ENCODE measurements around the gene PIBF1. TPM values are rescaled to one million over a fixed set of nuclear protein-coding genes. Genes with fewer than 3 reads are reported as not detected.

Gene PIBF1
- total and polyA plus RNA-seq, 4 experiments from 2014 or later, result 10.4 to 36.0 (median 23.0) TPM

DNA sequence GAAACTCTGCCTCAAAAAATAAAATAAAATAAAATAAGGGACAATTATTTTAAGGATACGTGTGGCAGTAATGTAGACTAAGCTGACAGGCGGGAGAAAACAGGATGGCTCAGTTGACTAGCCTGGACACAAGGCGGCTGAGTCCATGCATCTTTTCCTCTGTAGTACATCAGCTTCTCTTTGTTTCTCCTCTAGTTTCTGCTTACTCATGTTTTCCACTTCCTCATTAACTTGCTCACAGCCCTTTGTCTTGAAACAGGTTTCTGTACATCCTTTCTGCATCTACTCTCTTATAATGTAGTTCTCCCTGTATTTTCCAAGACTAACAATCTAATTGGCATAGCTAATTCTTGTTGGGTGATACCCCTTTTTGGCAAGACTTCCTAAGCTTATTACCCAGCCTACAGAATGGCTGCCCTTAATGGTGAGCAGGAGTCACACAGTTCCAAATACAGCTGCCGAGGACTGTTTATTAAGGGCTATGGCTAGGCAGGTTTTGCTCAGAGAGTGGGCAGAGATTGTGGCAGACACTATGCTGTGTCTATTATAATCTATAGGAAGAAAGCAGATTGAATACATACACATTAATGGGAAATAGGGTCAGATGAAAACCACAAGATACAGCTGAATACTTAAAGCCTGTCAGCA lies 218.2 kb downstream of the PIBF1 start:
- no peaks in the 10 kb centered on the region for H3K9me3 Mint-ChIP-seq
- DNase-seq, result no peak
- Histone ChIP-seq H3K9me3 (ENCODE audit: control insufficient read depth in 1 of 2, low read length in 2 of 2) (no peaks in the 10 kb centered on the region), H3K36me3 (ENCODE audit: insufficient read depth, low read length) (peaks cover 5% of the 10 kb centered on the region), H3K4me3 (ENCODE audit: low read length in 2 of 2) (no peak overlapping the region), H3K4me1 (ENCODE audit: insufficient read depth, low read length) (no peaks in the 10 kb centered on the region), H3K27me3 (ENCODE audit: insufficient read depth, low read length) (no peaks in the 10 kb centered on the region), H3K27ac (ENCODE audit: low read depth, low read length) (no peak overlapping the region)
- H3K27ac Mint-ChIP-seq, result peak overlapping the region in 1 of 7 donors; percentile 13
- ChIA-PET CTCF (ENCODE audit: partially characterized antibody) (no interaction called here), POLR2A (ENCODE audit: partially characterized antibody) (no interaction called here)
- intact Hi-C loops (cut with micrococcal nuclease), result no loop called here
- no peaks in the 10 kb centered on the region for H3K27me3 Mint-ChIP-seq
- H3K4me1 Mint-ChIP-seq, result peaks cover 0 to 2% (median 1%) of the 10 kb centered on the region in 4 donors
- no peak overlapping the region for H3K4me3 Mint-ChIP-seq
- H3K36me3 Mint-ChIP-seq, result peaks cover 24 to 29% of the 10 kb centered on the region in 2 donors

- no peaks in the 10 kb centered on the region for H3K4me1 ChIP-seq (ENCODE audit: insufficient read depth, low read length)
- no peaks in the 10 kb centered on the region for H3K27me3 ChIP-seq (ENCODE audit: insufficient read depth, low read length)
- ChIA-PET POLR2A (ENCODE audit: partially characterized antibody) (no interaction called here), CTCF (ENCODE audit: partially characterized antibody) (no interaction called here)
- no peak overlapping the region for H3K27ac ChIP-seq (ENCODE audit: low read depth, low read length)
- H3K4me1 Mint-ChIP-seq, result peaks cover 0 to 2% (median 1%) of the 10 kb centered on the region in 4 donors
- H3K27ac Mint-ChIP-seq, result peak overlapping the region in 1 of 7 donors; percentile 22
- H3K9me3 ChIP-seq (ENCODE audit: control insufficient read depth in 1 of 2, low read length in 2 of 2), result no peaks in the 10 kb centered on the region
- peaks cover 5% of the 10 kb centered on the region for H3K36me3 ChIP-seq (ENCODE audit: insufficient read depth, low read length)
- H3K4me3 ChIP-seq (ENCODE audit: low read length in 2 of 2), result no peak overlapping the region
- peaks cover 24 to 34% of the 10 kb centered on the region in 2 donors for H3K36me3 Mint-ChIP-seq
- H3K9me3 Mint-ChIP-seq, result no peaks in the 10 kb centered on the region
- no peak overlapping the region for H3K4me3 Mint-ChIP-seq
- intact Hi-C loops (cut with micrococcal nuclease), result no loop called here
- no peaks in the 10 kb centered on the region for H3K27me3 Mint-ChIP-seq
- DNase-seq, result no peak
Measured at GRCh38 chr13:73001971-73002370, 220.0 kb downstream of the PIBF1 start.

DNA sequence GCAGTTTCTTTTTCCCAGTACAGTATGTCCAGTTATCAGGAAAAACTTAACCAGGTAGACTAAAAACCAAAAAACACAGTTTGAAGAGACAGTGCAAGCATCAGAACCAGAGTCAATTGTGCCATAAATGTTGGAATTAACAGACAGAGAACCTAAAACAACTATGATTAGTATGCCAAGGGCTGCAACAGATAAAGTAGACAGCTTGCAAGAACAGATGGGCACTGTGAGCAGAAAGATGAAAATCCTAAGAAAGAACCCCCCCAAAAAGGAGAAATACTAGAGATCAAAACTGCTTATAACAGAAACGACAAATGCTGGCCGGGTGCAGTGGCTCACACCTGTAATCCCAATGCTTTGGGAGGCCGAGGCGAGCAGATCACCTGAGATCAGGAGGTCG lies 229.8 kb downstream of the PIBF1 start:
- no peaks in the 10 kb centered on the region for H3K4me1 Mint-ChIP-seq
- no peaks in the 10 kb centered on the region for H3K9me3 Mint-ChIP-seq
- no peaks in the 10 kb centered on the region for H3K4me1 ChIP-seq (ENCODE audit: insufficient read depth, low read length)
- intact Hi-C loops (cut with micrococcal nuclease), result no loop called here
- no peak overlapping the region for H3K4me3 Mint-ChIP-seq
- DNase-seq, result no peak
- POLR2A ChIA-PET (ENCODE audit: partially characterized antibody), result no interaction called here
- H3K4me3 ChIP-seq (ENCODE audit: low read length in 2 of 2), result no peak overlapping the region
- peak overlapping the region in 2 of 7 donors; percentile 23 to 73 for H3K27ac Mint-ChIP-seq
- H3K36me3 ChIP-seq (ENCODE audit: insufficient read depth, low read length), result no peaks in the 10 kb centered on the region
- CTCF ChIA-PET (ENCODE audit: partially characterized antibody), result no interaction called here
- no peaks in the 10 kb centered on the region for H3K27me3 ChIP-seq (ENCODE audit: insufficient read depth, low read length)
- peaks cover 30 to 40% of the 10 kb centered on the region in 2 donors for H3K36me3 Mint-ChIP-seq
- H3K27ac ChIP-seq (ENCODE audit: low read depth, low read length), result no peak overlapping the region
- H3K27me3 Mint-ChIP-seq, result no peaks in the 10 kb centered on the region
- no peaks in the 10 kb centered on the region for H3K9me3 ChIP-seq (ENCODE audit: control insufficient read depth in 1 of 2, low read length in 2 of 2)

- CTCF ChIA-PET (ENCODE audit: partially characterized antibody), result interaction anchor here (0.6 kb wide), 1 partner anchor 20 kb away, joined by 4 read pairs; no protein-coding TSS in a partner anchor
- intact Hi-C loops (cut with micrococcal nuclease), result no loop called here
- no peaks in the 10 kb centered on the region for H3K27me3 Mint-ChIP-seq
Measured at GRCh38 chr13:73015805-73016204, 233.9 kb downstream of the PIBF1 start.

DNA sequence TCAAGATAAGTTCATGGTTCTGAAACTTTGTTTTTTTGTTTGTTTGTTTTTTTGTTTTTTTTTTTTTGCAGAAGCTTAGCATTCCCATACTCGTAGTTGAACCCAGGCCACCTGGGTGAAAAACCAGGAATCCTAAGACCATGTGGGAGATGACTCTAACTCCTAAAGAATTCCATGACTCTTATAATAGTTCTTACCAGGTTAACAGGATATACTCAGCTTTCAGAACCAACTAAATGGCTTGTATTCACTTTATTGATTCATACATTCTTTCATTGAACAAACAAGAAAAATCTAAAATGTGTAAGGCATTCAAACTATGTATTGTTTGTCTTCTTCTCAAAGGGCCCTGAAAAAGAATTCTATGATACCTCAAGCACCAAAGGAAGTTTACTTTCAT lies 236.4 kb downstream of the PIBF1 start:
- H3K4me1 Mint-ChIP-seq, result no peaks in the 10 kb centered on the region
- no peak overlapping the region for H3K4me3 Mint-ChIP-seq
- no peaks in the 10 kb centered on the region for H3K9me3 Mint-ChIP-seq
- no peaks in the 10 kb centered on the region for H3K27me3 Mint-ChIP-seq
- no peaks in the 10 kb centered on the region for H3K9me3 ChIP-seq (ENCODE audit: control insufficient read depth in 1 of 2, low read length in 2 of 2)
- ChIA-PET CTCF (ENCODE audit: partially characterized antibody) (no interaction called here), POLR2A (ENCODE audit: partially characterized antibody) (no interaction called here)
- no peak for DNase-seq
- intact Hi-C loops (cut with micrococcal nuclease), result no loop called here
- no peaks in the 10 kb centered on the region for H3K27me3 ChIP-seq (ENCODE audit: insufficient read depth, low read length)
- no peak overlapping the region for H3K4me3 ChIP-seq (ENCODE audit: low read length in 2 of 2)
- H3K27ac ChIP-seq (ENCODE audit: low read depth, low read length), result no peak overlapping the region
- H3K36me3 Mint-ChIP-seq, result peaks cover 27 to 41% of the 10 kb centered on the region in 2 donors
- no peaks in the 10 kb centered on the region for H3K4me1 ChIP-seq (ENCODE audit: insufficient read depth, low read length)
- H3K27ac Mint-ChIP-seq, result peak overlapping the region in 1 of 7 donors; percentile 50
- no peaks in the 10 kb centered on the region for H3K36me3 ChIP-seq (ENCODE audit: insufficient read depth, low read length)

More at GRCh38 chr13:73015805-73016204, 233.9 kb downstream of the PIBF1 start:
- Histone ChIP-seq H3K9me3 (ENCODE audit: control insufficient read depth in 1 of 2, low read length in 2 of 2) (no peaks in the 10 kb centered on the region), H3K4me3 (ENCODE audit: low read length in 2 of 2) (no peak overlapping the region), H3K27ac (ENCODE audit: low read depth, low read length) (no peak overlapping the region), H3K36me3 (ENCODE audit: insufficient read depth, low read length) (no peaks in the 10 kb centered on the region), H3K4me1 (ENCODE audit: insufficient read depth, low read length) (no peaks in the 10 kb centered on the region), H3K27me3 (ENCODE audit: insufficient read depth, low read length) (no peaks in the 10 kb centered on the region)
- no peak overlapping the region for H3K4me3 Mint-ChIP-seq
- no peak overlapping the region for H3K27ac Mint-ChIP-seq
- H3K36me3 Mint-ChIP-seq, result peaks cover 33 to 43% of the 10 kb centered on the region in 2 donors
- H3K4me1 Mint-ChIP-seq, result no peaks in the 10 kb centered on the region
- no peak for DNase-seq
- POLR2A ChIA-PET (ENCODE audit: partially characterized antibody), result no interaction called here
- no peaks in the 10 kb centered on the region for H3K9me3 Mint-ChIP-seq

DNA sequence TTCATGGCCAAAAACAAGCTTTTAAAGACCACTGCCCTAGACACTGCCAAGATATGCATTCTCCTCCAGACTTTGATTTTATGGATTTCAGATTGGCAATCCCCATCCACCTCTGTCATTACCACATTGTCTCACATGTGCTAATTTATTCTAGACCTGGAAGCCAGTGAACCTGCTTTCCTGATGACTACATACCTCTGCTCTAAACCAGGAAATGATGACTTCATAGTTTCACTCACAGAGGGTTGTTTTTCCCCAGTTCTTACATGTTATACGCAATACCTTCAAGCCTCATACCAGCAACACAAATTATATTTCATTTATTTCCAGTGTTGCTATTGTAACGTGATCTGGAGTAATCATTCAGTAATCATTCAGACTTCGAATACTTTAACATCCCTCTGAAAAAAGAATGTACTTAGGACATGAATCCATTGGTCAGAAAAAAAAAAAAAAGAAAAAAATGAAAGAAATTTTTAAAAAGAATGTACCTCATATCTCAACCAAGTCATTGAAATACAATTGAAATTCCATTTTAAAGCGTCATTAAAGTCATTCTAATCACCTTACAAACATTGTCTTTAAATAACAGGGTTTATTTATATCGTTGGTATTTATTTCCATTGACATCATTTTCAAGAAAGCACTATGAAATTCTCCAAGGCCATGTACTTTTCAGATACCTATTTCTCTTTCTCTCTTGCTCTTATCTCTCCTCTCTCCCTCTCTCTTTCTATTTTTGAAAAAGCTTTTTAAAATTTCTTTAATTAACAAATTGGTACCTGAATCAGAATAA lies 243.5 kb downstream of the PIBF1 start:
- intact Hi-C loops (cut with micrococcal nuclease), result no loop called here
- H3K4me3 ChIP-seq (ENCODE audit: low read length in 2 of 2), result no peak overlapping the region
- no peak for DNase-seq
- Mint-ChIP-seq H3K4me3 (no peak overlapping the region), H3K4me1 (no peaks in the 10 kb centered on the region), H3K27ac (no peak overlapping the region), H3K36me3 (peaks cover 0 to 13% of the 10 kb centered on the region in 2 donors), H3K9me3 (no peaks in the 10 kb centered on the region), H3K27me3 (no peaks in the 10 kb centered on the region)
- no peaks in the 10 kb centered on the region for H3K4me1 ChIP-seq (ENCODE audit: insufficient read depth, low read length)
- POLR2A ChIA-PET (ENCODE audit: partially characterized antibody), result no interaction called here
- H3K27me3 ChIP-seq (ENCODE audit: insufficient read depth, low read length), result no peaks in the 10 kb centered on the region
- no peaks in the 10 kb centered on the region for H3K36me3 ChIP-seq (ENCODE audit: insufficient read depth, low read length)
- H3K9me3 ChIP-seq (ENCODE audit: control insufficient read depth in 1 of 2, low read length in 2 of 2), result no peaks in the 10 kb centered on the region
- CTCF ChIA-PET (ENCODE audit: partially characterized antibody), result no interaction called here
- no peak overlapping the region for H3K27ac ChIP-seq (ENCODE audit: low read depth, low read length)

GRCh38 chr13:73034901-73035300 lies 253.0 kb downstream of the PIBF1 start:
- no peaks in the 10 kb centered on the region for H3K36me3 ChIP-seq (ENCODE audit: insufficient read depth, low read length)
- Mint-ChIP-seq H3K4me1 (no peaks in the 10 kb centered on the region), H3K27me3 (no peaks in the 10 kb centered on the region), H3K27ac (no peak overlapping the region), H3K9me3 (no peaks in the 10 kb centered on the region), H3K4me3 (no peak overlapping the region), H3K36me3 (no peaks in the 10 kb centered on the region)
- no peak overlapping the region for H3K27ac ChIP-seq (ENCODE audit: low read depth, low read length)
- intact Hi-C loops (cut with micrococcal nuclease), result no loop called here
- H3K4me1 ChIP-seq (ENCODE audit: insufficient read depth, low read length), result no peaks in the 10 kb centered on the region
- no peak overlapping the region for H3K4me3 ChIP-seq (ENCODE audit: low read length in 2 of 2)
- no peak for DNase-seq
- POLR2A ChIA-PET (ENCODE audit: partially characterized antibody), result no interaction called here
- H3K9me3 ChIP-seq (ENCODE audit: control insufficient read depth in 1 of 2, low read length in 2 of 2), result no peaks in the 10 kb centered on the region
- no peaks in the 10 kb centered on the region for H3K27me3 ChIP-seq (ENCODE audit: insufficient read depth, low read length)
- CTCF ChIA-PET (ENCODE audit: partially characterized antibody), result no interaction called here

Measured in CD4-positive, alpha-beta memory T cell (primary cell).